Suprapubic skin (tissue), 4 donors: ENCODE data around the gene BRD8. TPM values are rescaled to one million over a fixed set of nuclear protein-coding genes. Genes with fewer than 3 reads are reported as not detected.

Experiments used
- DNase-seq, 2 donors: peaks; one replicate each; pipeline ENCODE4 v3.0.0-alpha.2; 2019; ENCODE audit warnings: low spot score in 2 of 2
- H3K27ac ChIP-seq: fragments of 200-600 bp; sonication (generic); one replicate; pipeline ENCODE4 v1.5.1; 2019
- H3K27me3 ChIP-seq: fragments of 200-600 bp; sonication (generic); one replicate; pipeline ENCODE4 v1.5.1; 2019
- H3K36me3 ChIP-seq: fragments of 200-600 bp; sonication (generic); one replicate; pipeline ENCODE4 v1.5.1; 2019
- H3K4me1 ChIP-seq: fragments of 200-600 bp; sonication (generic); one replicate; pipeline ENCODE4 v1.5.1; 2019
- H3K4me3 ChIP-seq: fragments of 200-600 bp; sonication (generic); one replicate; pipeline ENCODE4 v1.5.1; 2019; ENCODE audit warnings: mild to moderate bottlenecking
- H3K9me3 ChIP-seq: fragments of 200-600 bp; sonication (generic); one replicate; pipeline ENCODE4 v1.5.1; 2019
- CTCF ChIP-seq, 2 donors: fragments of 200-600 bp in 1 of 2; fragments of 450-650 bp in 1 of 2; sonication (generic) in 1 of 2; IDR thresholded peaks; one replicate each; pipeline ENCODE4 v1.5.1; 2016 to 2019; ENCODE audit warnings: antibody characterized with exemption in 2 of 2, mild to moderate bottlenecking in 1 of 2, moderate library complexity in 1 of 2
- EP300 ChIP-seq: sonication (generic); formaldehyde crosslinking; IDR thresholded peaks from one replicate; pipeline ENCODE4 v1.6.1; 2017; ENCODE audit warnings: antibody characterized with exemption
- POLR2A ChIP-seq, 2 donors: fragments of 450-650 bp; IDR thresholded peaks; one replicate each; pipeline ENCODE4 v1.6.1; 2017; ENCODE audit warnings: antibody characterized with exemption in 2 of 2, mild to moderate bottlenecking in 2 of 2, moderate library complexity in 2 of 2
- POLR2AphosphoS5 ChIP-seq, 3 donors: sonication (generic); formaldehyde crosslinking; IDR thresholded peaks; one replicate each; pipeline ENCODE4 v1.6.1; 2017; ENCODE audit warnings: antibody characterized with exemption in 3 of 3
- WGBS: methylation state at CpG from one replicate; pipeline ENCODE4 v1.1.5; 2018; 5-methylcytosine and 5-hydroxymethylcytosine counted together
- total RNA-seq, 4 donors: library from RNA; depleted of rRNA; stranded (reverse); fragments of >200 nt; gene quantifications; one replicate each; pipeline ENCODE4 v1.1.0, GENCODE V29; 2016

The BRD8 gene
- total RNA-seq, 4 donors from 2014 or later: 27.4 to 53.8 (median 36.7) TPM

GRCh38 chr5:138188626-138189025 lies 10.2 kb upstream of the BRD8 start:
- Histone ChIP-seq H3K4me1 (no peaks in the 10 kb centered on the region), H3K9me3 (no peaks in the 10 kb centered on the region), H3K27me3 (no peaks in the 10 kb centered on the region), H3K27ac (no peak overlapping the region), H3K36me3 (peaks cover 95% of the 10 kb centered on the region), H3K4me3 (no peak overlapping the region)
- DNase-seq: no peak
- no peak for TF ChIP-seq POLR2AphosphoS5 (IDR thresholded peaks at IDR 0.05)
- WGBS: 85% methylated on average over 3 of the region's 3 CpGs

- no peak for DNase-seq
- H3K9me3 ChIP-seq: no peaks in the 10 kb centered on the region
- H3K27ac ChIP-seq: no peak overlapping the region
- H3K4me3 ChIP-seq: no peak overlapping the region
- H3K4me1 ChIP-seq: no peaks in the 10 kb centered on the region
- peaks cover 71% of the 10 kb centered on the region for H3K36me3 ChIP-seq
- no peaks in the 10 kb centered on the region for H3K27me3 ChIP-seq
- 72% methylated on average over 2 of the region's 2 CpGs for WGBS
- TF ChIP-seq CTCF (IDR thresholded peaks at IDR 0.05) (no peak), POLR2A (IDR thresholded peaks at IDR 0.05) (no peak), POLR2AphosphoS5 (IDR thresholded peaks at IDR 0.05) (no peak), EP300 (no peak)
Observed at GRCh38 chr5:138186002-138186447, 7.6 kb upstream of the BRD8 start.

- no peak overlapping the region for H3K4me3 ChIP-seq
- H3K27ac ChIP-seq: no peak overlapping the region
- WGBS: 92% methylated on average over 6 of the region's 6 CpGs
- no peaks in the 10 kb centered on the region for H3K27me3 ChIP-seq
- H3K9me3 ChIP-seq: no peaks in the 10 kb centered on the region
- H3K4me1 ChIP-seq: peaks cover 11% of the 10 kb centered on the region
- peaks cover 39% of the 10 kb centered on the region for H3K36me3 ChIP-seq
- no peak for DNase-seq
- TF ChIP-seq EP300 (no peak), POLR2AphosphoS5 (IDR thresholded peaks at IDR 0.05) (no peak), POLR2A (IDR thresholded peaks at IDR 0.05) (no peak), CTCF (IDR thresholded peaks at IDR 0.05) (no peak)
Observed at GRCh38 chr5:138182808-138183207, 4.4 kb upstream of the BRD8 start.

GRCh38 chr5:138180841-138181240 lies 2.4 kb upstream of the BRD8 start:
- peaks cover 21% of the 10 kb centered on the region for H3K36me3 ChIP-seq
- H3K27me3 ChIP-seq: no peaks in the 10 kb centered on the region
- H3K4me3 ChIP-seq: no peak overlapping the region
- TF ChIP-seq EP300 (no peak), CTCF (IDR thresholded peaks at IDR 0.05) (no peak), POLR2AphosphoS5 (IDR thresholded peaks at IDR 0.05) (no peak), POLR2A (IDR thresholded peaks at IDR 0.05) (no peak)
- WGBS: 93% methylated on average over 5 of the region's 5 CpGs
- no peaks in the 10 kb centered on the region for H3K9me3 ChIP-seq
- DNase-seq: no peak
- no peak overlapping the region for H3K27ac ChIP-seq
- peaks cover 20% of the 10 kb centered on the region for H3K4me1 ChIP-seq

- H3K4me1 ChIP-seq: peaks cover 20% of the 10 kb centered on the region
- H3K27me3 ChIP-seq: no peaks in the 10 kb centered on the region
- no peak overlapping the region for H3K27ac ChIP-seq
- no peak for TF ChIP-seq POLR2AphosphoS5 (IDR thresholded peaks at IDR 0.05)
- peak in 1 of 2 donors; percentile 20 for TF ChIP-seq CTCF (IDR thresholded peaks at IDR 0.05)
- no peak overlapping the region for H3K4me3 ChIP-seq
- peaks cover 18% of the 10 kb centered on the region for H3K36me3 ChIP-seq
- 76% methylated on average over 5 of the region's 5 CpGs for WGBS
- H3K9me3 ChIP-seq: no peaks in the 10 kb centered on the region
- no peak for DNase-seq
Observed at GRCh38 chr5:138180183-138180782, 1.9 kb upstream of the BRD8 start.
